ENCODE measurements around the gene CCT8L2. TPM values are rescaled to one million over a fixed set of nuclear protein-coding genes. Genes with fewer than 3 reads are reported as not detected.
"Not testable (repeated sequence)": the region's sequence is repeated elsewhere in the genome, so short reads cannot be mapped to it uniquely, and the experiment has no call there.

CCT8L2 gene
- total RNA-seq, 1 donor from 2014 or later: 0.24 TPM

DNA sequence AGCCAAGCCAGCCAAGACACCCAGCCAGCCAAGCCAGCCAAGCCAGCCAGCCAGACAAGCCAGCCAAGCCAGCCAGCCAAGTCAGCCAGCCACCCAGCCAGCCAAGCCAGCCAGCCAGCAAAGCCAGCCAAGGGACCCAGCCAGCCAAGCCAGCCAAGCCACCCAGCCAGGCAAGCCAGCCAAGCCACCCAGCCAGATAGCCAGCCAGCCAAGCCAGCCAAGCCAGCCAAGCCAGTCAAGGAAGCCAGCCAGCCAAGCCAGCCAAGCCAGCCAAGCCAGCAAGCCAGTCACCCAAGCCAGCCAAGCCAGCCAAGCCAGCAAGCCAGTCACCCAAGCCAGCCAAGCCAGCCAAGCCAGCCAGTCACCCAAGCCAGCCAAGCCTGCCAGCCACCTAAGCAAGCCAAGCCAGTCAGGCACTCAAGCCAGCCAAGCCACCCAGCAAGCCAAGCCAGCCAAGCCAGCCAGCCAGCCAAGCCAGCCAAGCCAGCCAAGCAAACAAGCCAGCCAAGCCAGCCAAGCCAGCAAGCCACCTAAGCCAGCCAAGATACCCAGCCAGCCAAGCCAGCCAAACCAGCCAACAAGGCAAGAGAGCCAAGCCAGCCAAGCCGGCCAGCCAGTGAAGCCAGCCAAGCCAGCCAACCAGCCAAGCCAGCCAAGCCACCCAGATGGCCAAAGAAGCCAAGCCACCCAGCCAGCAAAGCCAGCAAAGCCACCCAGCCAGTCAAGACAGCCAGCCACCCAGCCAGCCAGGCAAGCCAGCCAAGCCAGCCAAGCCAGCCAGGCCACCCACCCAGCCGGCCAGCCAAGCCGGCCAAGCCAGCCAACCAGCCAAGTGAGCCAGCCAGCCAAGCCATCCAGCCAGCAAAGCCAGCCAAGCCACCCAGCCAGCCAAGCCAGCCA, 33.3 kb downstream of the CCT8L2 start:
- no peak for DNase-seq (ENCODE audit: low spot score)

DNA sequence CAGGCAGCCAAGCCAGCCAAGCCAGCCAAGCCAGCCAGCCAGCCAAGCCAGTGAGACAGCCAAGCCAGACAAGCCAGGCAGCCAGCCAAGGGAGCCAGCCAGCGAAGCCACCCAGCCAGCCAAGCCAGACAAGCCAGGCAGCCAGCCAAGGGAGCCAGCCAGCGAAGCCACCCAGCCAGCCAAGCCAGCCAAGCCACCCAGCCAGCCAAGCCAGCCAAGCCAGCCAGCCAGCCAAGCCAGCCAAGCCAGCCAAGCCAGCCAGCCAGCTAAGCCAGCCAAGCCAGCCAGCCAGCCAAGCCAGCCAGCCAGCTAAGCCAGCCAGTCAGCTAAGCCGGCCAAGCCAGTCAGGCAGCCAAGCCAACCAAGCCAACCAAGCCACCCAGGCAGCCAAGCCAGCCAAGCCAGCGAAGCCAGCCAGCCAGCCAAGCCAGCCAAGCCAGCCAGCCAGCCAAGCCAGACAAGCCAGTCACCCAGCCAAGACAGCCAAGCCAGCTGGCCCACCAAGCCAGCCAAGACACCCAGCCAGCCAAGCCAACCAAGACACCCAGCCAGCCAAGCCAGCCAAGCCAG, 34.1 kb downstream of the CCT8L2 start:
- not testable (repeated sequence) for DNase-seq (ENCODE audit: low spot score)

DNA sequence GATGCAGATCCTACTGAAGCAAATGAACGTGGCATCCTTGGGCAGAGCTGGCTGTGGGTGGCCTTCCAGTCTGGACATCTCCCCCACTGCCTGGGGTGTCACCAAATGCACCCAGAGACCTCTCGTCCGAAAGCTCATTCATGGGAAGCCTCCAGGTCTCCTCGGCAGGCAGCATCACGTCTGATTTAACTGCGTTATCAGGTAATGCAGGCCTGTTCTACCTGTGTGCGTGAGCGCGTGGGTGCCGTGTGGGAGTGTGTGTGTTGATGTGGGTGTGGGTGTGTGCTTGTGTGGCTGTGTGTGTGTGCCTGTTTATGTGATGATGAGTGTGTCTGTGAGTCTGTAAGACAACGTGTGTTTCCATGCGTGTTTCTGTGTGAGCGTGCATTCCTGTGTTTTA, 35.1 kb downstream of the CCT8L2 start:
- not testable (repeated sequence) for DNase-seq (ENCODE audit: low spot score)

DNA sequence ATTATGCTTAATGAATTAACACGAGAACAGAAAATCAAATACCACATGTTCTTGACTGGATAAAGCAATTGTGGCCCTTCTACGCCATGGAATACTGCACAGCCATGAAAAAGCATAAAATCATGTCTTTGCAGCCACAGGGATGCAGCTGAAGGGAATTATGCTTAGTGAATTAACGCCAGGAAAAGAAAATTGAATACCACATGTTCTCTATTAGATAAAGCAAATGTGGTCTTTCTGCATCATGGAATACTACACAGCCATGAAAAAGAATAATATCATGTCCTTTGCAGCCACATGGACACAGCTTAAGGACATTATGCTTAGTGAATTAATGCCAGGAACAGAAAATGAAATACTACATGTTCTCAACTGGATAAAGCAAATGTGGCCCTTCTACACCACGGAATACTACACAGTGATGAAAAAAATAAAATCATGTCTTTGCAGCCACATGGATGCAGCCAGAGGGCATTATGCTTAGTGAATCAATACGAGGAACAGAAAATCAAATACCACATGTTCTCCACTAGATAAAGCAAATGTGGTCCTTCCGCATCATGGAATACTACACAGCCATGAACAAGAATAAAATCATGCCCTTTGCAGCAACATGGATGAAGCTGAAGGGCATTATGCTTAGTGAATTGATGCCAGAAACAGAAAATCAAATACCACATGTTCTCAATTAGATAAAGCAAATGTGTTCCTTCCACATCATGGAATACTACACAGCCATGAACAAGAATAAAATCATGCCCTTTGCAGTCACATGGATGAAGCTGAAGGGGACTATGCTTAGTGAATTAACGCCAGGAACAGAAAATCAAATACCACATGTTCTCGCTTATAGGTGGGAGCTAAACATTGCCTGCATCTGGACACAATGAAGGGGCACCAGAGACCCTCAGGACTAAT, 37.3 kb downstream of the CCT8L2 start:
- not testable (repeated sequence) for DNase-seq (ENCODE audit: low spot score)

DNA sequence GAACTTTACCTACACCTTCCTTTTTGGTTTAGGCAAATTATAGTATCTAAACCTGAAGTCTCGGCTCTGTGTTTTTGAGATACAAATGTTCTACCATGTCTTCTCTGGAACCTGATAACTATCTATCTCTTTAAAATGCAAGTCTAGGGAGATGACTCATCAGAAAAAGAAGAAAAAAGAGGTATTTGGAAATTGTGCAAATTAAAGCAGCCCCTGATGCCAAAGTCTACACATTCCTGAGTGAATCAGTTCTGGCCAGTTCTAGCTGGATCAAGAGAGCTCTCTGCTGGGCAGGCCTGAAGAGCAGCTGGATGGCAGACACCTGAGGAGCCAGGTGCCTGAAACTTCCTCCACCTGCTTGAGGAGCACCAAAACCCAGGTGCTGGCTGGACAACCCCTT, 49.3 kb downstream of the CCT8L2 start:
- not testable (repeated sequence) for DNase-seq (ENCODE audit: low spot score)

Other genes starting within 250 kb of the CCT8L2 start
- gene XKR3, start 232.6 kb upstream of the CCT8L2 start, total RNA-seq (ENCODE audit: insufficient read depth, low replicate concordance): 9.4 TPM